C4-2B (cell line): ENCODE data around the gene RFWD3.

Source experiments
- ZFX ChIP-seq: fragments of 450-650 bp; IDR thresholded peaks from 2 replicates; pipeline ENCODE4 v1.6.1; 2017
- TF ChIP-seq, protein P1 (sequence below): fragments of 450-650 bp; conservative IDR thresholded peaks from 2 replicates; pipeline ENCODE4 v1.5.1; 2017; ENCODE audit warnings: mild to moderate bottlenecking

GRCh38 chr16:74592847-74593246 is 73.8 kb downstream of the RFWD3 start:
- TF ChIP-seq, protein P1, sequence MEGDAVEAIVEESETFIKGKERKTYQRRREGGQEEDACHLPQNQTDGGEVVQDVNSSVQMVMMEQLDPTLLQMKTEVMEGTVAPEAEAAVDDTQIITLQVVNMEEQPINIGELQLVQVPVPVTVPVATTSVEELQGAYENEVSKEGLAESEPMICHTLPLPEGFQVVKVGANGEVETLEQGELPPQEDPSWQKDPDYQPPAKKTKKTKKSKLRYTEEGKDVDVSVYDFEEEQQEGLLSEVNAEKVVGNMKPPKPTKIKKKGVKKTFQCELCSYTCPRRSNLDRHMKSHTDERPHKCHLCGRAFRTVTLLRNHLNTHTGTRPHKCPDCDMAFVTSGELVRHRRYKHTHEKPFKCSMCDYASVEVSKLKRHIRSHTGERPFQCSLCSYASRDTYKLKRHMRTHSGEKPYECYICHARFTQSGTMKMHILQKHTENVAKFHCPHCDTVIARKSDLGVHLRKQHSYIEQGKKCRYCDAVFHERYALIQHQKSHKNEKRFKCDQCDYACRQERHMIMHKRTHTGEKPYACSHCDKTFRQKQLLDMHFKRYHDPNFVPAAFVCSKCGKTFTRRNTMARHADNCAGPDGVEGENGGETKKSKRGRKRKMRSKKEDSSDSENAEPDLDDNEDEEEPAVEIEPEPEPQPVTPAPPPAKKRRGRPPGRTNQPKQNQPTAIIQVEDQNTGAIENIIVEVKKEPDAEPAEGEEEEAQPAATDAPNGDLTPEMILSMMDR, result no peak
- TF ChIP-seq ZFX, result no peak
